GM23338 (cell line): Measurements from ENCODE around the gene C6orf136. TPM values are rescaled to one million over a fixed set of nuclear protein-coding genes. Genes with fewer than 3 reads are reported as not detected.

Experiments
- CREB1 ChIP-seq: fragments of 250-450 bp; sonication (Bioruptor Pico); IDR thresholded peaks from 2 replicates; pipeline ENCODE4 v1.5.0; 2020; ENCODE audit warnings: low read depth, mild to moderate bottlenecking, moderate library complexity
- CTCF ChIP-seq, 2 experiments: fragments of 200-600 bp in 1 of 2; sonication (generic) in 1 of 2; conservative IDR thresholded peaks; 2 replicates each; pipeline versions ENCODE4 v1.5.1 to v1.6.1; 2016 to 2017; ENCODE audit warnings: antibody characterized with exemption in 2 of 2, low read depth in 2 of 2, mild to moderate bottlenecking in 2 of 2, moderate library complexity in 1 of 2
- EZH2 ChIP-seq: fragments of 200-600 bp; sonication (generic); IDR thresholded peaks from one replicate; pipeline ENCODE4 v1.8.0; 2017; ENCODE audit warnings: antibody characterized with exemption, mild to moderate bottlenecking, low read depth; ENCODE audit not compliant: unreplicated experiment
- EZH2phosphoT487 ChIP-seq: fragments of 200-600 bp; sonication (generic); IDR thresholded peaks from one replicate; pipeline ENCODE4 v1.8.1; 2018; ENCODE audit warnings: antibody characterized with exemption; ENCODE audit not compliant: unreplicated experiment
- JUNB ChIP-seq: IDR thresholded peaks from one replicate; pipeline ENCODE4 v1.6.1; 2016; ENCODE audit warnings: antibody characterized with exemption; ENCODE audit not compliant: unreplicated experiment
- NANOG ChIP-seq: IDR thresholded peaks from 2 replicates; pipeline ENCODE4 v1.6.1; 2016; ENCODE audit warnings: antibody characterized with exemption, borderline replicate concordance
- POLR2AphosphoS5 ChIP-seq: IDR thresholded peaks from 2 replicates; pipeline ENCODE4 v1.6.1; 2016; ENCODE audit warnings: antibody characterized with exemption, low read depth
- REST ChIP-seq: IDR thresholded peaks from one replicate; pipeline ENCODE4 v1.6.1; 2018; ENCODE audit warnings: antibody characterized with exemption; ENCODE audit not compliant: unreplicated experiment
- STAT1 ChIP-seq: IDR thresholded peaks from one replicate; pipeline ENCODE4 v1.6.1; 2016; ENCODE audit warnings: antibody characterized with exemption; ENCODE audit not compliant: unreplicated experiment
- ZNF114 ChIP-seq: fragments of 250-450 bp; sonication (Bioruptor Pico); IDR thresholded peaks from 2 replicates; pipeline ENCODE4 v1.5.0; 2020; ENCODE audit warnings: mild to moderate bottlenecking, moderate library complexity
- polyA plus RNA-seq: library from polyadenylated mRNA; unstranded; fragments of >200 nt; fragmentation: Nextera tagmentation; extraction: Ambion mirVana; gene quantifications from 2 replicates; pipeline ENCODE4 v1.2.1, GENCODE V29; 2016
- total RNA-seq: library from RNA; depleted of rRNA; stranded (reverse); fragments of >200 nt; shearing (Covaris generic); gene quantifications from 2 replicates; pipeline ENCODE4 v1.2.3, GENCODE V29; 2014
- TF ChIP-seq, protein P1 (sequence below): fragments of 250-450 bp; sonication (Bioruptor Pico); IDR thresholded peaks from 2 replicates; pipeline ENCODE4 v1.5.0; 2020; ENCODE audit warnings: mild to moderate bottlenecking, moderate library complexity
- TF ChIP-seq, protein P2 (sequence below): IDR thresholded peaks from 2 replicates; pipeline ENCODE4 v1.6.1; 2016; ENCODE audit warnings: antibody characterized with exemption

C6orf136 gene
- total and polyA plus RNA-seq, 2 experiments from 2014 or later = 12.5 to 27.5 TPM

DNA sequence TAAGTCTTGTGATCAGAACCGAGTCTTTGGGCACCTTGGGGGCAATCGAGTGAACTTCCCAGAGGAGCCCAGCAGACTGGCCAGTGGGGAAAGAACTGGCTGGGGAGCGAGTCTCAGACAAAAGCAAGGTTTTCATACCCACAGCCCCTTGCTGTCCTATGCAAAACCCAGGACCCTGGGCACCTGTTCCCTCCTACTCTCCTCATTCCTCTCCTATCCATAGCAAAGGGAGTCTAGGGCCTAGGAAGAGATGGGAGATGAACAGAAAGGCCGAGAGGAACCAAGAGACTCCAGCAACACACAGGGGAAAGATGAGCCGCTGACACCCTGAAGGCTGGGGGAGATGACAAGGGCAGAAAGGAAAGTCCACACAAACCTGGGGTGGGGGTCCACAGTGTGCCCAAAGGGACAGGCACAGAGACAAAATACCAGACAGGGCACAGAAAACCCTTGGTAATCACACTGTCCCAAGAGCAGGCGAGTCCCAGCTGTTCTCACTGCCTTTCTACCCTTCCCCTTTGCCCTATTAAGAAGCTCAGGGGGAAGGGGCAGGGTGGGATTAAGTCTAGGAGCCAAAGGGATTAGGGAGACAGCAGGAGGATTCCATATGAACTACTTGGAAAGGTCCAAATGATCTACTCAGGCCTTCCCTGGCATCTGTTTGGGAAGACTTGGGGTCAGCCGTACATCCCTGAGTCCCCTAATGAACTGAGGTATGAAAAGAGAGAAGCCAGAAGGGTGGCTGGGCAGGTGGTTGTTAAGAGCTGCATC is 33.0 kb downstream of the C6orf136 start (continued):
- TF ChIP-seq, protein P1, sequence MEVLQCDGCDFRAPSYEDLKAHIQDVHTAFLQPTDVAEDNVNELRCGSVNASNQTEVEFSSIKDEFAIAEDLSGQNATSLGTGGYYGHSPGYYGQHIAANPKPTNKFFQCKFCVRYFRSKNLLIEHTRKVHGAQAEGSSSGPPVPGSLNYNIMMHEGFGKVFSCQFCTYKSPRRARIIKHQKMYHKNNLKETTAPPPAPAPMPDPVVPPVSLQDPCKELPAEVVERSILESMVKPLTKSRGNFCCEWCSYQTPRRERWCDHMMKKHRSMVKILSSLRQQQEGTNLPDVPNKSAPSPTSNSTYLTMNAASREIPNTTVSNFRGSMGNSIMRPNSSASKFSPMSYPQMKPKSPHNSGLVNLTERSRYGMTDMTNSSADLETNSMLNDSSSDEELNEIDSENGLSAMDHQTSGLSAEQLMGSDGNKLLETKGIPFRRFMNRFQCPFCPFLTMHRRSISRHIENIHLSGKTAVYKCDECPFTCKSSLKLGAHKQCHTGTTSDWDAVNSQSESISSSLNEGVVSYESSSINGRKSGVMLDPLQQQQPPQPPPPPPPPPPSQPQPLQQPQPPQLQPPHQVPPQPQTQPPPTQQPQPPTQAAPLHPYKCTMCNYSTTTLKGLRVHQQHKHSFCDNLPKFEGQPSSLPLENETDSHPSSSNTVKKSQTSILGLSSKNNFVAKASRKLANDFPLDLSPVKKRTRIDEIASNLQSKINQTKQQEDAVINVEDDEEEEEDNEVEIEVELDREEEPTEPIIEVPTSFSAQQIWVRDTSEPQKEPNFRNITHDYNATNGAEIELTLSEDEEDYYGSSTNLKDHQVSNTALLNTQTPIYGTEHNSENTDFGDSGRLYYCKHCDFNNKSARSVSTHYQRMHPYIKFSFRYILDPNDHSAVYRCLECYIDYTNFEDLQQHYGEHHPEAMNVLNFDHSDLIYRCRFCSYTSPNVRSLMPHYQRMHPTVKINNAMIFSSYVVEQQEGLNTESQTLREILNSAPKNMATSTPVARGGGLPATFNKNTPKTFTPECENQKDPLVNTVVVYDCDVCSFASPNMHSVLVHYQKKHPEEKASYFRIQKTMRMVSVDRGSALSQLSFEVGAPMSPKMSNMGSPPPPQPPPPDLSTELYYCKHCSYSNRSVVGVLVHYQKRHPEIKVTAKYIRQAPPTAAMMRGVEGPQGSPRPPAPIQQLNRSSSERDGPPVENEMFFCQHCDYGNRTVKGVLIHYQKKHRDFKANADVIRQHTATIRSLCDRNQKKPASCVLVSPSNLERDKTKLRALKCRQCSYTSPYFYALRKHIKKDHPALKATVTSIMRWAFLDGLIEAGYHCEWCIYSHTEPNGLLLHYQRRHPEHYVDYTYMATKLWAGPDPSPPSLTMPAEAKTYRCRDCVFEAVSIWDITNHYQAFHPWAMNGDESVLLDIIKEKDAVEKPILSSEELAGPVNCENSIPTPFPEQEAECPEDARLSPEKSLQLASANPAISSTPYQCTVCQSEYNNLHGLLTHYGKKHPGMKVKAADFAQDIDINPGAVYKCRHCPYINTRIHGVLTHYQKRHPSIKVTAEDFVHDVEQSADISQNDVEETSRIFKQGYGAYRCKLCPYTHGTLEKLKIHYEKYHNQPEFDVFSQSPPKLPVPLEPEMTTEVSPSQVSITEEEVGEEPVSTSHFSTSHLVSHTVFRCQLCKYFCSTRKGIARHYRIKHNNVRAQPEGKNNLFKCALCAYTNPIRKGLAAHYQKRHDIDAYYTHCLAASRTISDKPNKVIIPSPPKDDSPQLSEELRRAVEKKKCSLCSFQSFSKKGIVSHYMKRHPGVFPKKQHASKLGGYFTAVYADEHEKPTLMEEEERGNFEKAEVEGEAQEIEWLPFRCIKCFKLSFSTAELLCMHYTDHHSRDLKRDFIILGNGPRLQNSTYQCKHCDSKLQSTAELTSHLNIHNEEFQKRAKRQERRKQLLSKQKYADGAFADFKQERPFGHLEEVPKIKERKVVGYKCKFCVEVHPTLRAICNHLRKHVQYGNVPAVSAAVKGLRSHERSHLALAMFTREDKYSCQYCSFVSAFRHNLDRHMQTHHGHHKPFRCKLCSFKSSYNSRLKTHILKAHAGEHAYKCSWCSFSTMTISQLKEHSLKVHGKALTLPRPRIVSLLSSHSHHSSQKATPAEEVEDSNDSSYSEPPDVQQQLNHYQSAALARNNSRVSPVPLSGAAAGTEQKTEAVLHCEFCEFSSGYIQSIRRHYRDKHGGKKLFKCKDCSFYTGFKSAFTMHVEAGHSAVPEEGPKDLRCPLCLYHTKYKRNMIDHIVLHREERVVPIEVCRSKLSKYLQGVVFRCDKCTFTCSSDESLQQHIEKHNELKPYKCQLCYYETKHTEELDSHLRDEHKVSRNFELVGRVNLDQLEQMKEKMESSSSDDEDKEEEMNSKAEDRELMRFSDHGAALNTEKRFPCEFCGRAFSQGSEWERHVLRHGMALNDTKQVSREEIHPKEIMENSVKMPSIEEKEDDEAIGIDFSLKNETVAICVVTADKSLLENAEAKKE (CRISPR knock-in tag) = no peak
- no peak for TF ChIP-seq REST
- TF ChIP-seq, protein P2, sequence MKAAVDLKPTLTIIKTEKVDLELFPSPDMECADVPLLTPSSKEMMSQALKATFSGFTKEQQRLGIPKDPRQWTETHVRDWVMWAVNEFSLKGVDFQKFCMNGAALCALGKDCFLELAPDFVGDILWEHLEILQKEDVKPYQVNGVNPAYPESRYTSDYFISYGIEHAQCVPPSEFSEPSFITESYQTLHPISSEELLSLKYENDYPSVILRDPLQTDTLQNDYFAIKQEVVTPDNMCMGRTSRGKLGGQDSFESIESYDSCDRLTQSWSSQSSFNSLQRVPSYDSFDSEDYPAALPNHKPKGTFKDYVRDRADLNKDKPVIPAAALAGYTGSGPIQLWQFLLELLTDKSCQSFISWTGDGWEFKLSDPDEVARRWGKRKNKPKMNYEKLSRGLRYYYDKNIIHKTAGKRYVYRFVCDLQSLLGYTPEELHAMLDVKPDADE = no peak
- TF ChIP-seq EZH2phosphoT487 = no peak
- TF ChIP-seq JUNB = no peak
- no peak for TF ChIP-seq CREB1 (CRISPR knock-in tag)
- TF ChIP-seq ZNF114 (CRISPR knock-in tag) = no peak
- TF ChIP-seq EZH2 = no peak
- TF ChIP-seq CTCF (conservative IDR thresholded peaks at IDR 0.05; ENCODE audit: low read depth in 2 of 2) = no peak
- TF ChIP-seq POLR2AphosphoS5 = no peak
- no peak for TF ChIP-seq NANOG
- no peak for TF ChIP-seq STAT1
